SK-N-SH (cell line): Measurements from ENCODE around the gene TXNDC8. TPM values are rescaled to one million over a fixed set of nuclear protein-coding genes. Genes with fewer than 3 reads are reported as not detected.

Experiments
- CTCF ChIA-PET: fragments of 300-600, 350-600 bp; formaldehyde crosslinking; extraction: SDS; loops from one replicate; lab custom pipeline; 2021; lab: Yijun Ruan, JAX
- POLR2A ChIA-PET: fragments of 350-600 bp; sonication (Branson Sonifier 250); formaldehyde crosslinking; extraction: SDS; loops from one replicate; lab custom pipeline; 2020; ENCODE audit warnings: antibody characterized with exemption, inconsistent platforms; lab: Yijun Ruan, JAX
- DNase-seq: peaks from one replicate; pipeline ENCODE4 v3.0.0; 2012
- H2AFZ ChIP-seq: fragments of 200-600 bp; sonication (generic); 2 replicates; pipeline ENCODE4 v1.8.1; 2016; ENCODE audit warnings: antibody characterized with exemption, mild to moderate bottlenecking, low read depth
- H3F3A ChIP-seq: fragments of 200-600 bp; sonication (generic); replicated peaks from 2 replicates; pipeline ENCODE3; 2016; ENCODE audit warnings: antibody characterized with exemption, mild to moderate bottlenecking; ENCODE audit not compliant: insufficient read depth
- H3K27ac ChIP-seq, 2 experiments: fragments of 200-500 bp in 1 of 2; fragments of 200-600 bp in 1 of 2; sonication (Bioruptor generic) in 1 of 2; sonication (generic), shearing (Covaris generic) in 1 of 2; 2 replicates each; pipeline versions ENCODE4 v1.5.1 to v1.6.1; 2014 to 2016; ENCODE audit warnings: low read depth in 2 of 2, inconsistent platforms in 1 of 2, low read length in 1 of 2, mild to moderate bottlenecking in 1 of 2, mixed read lengths in 1 of 2
- H3K27me3 ChIP-seq: fragments of 200-600 bp; sonication (generic), shearing (Covaris generic); 2 replicates; pipeline ENCODE4 v1.6.1; 2016; ENCODE audit warnings: mixed run types; ENCODE audit not compliant: insufficient read depth
- H3K36me3 ChIP-seq, 2 experiments: fragments of 200-500 bp in 1 of 2; fragments of 200-600 bp in 1 of 2; sonication (Bioruptor generic) in 1 of 2; sonication (generic) in 1 of 2; replicated peaks in 1 of 2; 2 replicates each; pipeline versions ENCODE3 to v1.5.1; 2014 to 2016; ENCODE audit warnings: low read length in 1 of 2, mild to moderate bottlenecking in 1 of 2; ENCODE audit not compliant: insufficient read depth in 2 of 2, control insufficient read depth in 1 of 2
- H3K4me1 ChIP-seq, 2 experiments: fragments of 200-500 bp in 1 of 2; fragments of 200-600 bp in 1 of 2; sonication (Bioruptor generic) in 1 of 2; sonication (generic), shearing (Covaris generic) in 1 of 2; 2 replicates each; pipeline versions ENCODE4 v1.5.1 to v1.6.1; 2014 to 2016; ENCODE audit warnings: low read depth in 1 of 2, low read length in 1 of 2, mixed run types in 1 of 2; ENCODE audit not compliant: insufficient read depth in 2 of 2, control insufficient read depth in 1 of 2
- H3K4me2 ChIP-seq: fragments of 200-600 bp; sonication (generic), shearing (Covaris generic); 2 replicates; pipeline ENCODE4 v1.6.1; 2017; ENCODE audit warnings: mixed run types
- H3K4me3 ChIP-seq, 2 experiments: fragments of 200-500 bp in 1 of 2; fragments of 200-600 bp in 1 of 2; sonication (Bioruptor generic) in 1 of 2; sonication (generic), shearing (Covaris generic) in 1 of 2; 2 replicates each; pipeline versions ENCODE4 v1.5.1 to v1.8.1; 2014 to 2016; ENCODE audit warnings: low read depth in 2 of 2, inconsistent platforms in 1 of 2, low read length in 1 of 2, mild to moderate bottlenecking in 1 of 2, mixed read lengths in 1 of 2, moderate library complexity in 1 of 2
- H3K79me2 ChIP-seq: fragments of 200-600 bp; sonication (generic); 2 replicates; pipeline ENCODE4 v1.8.1; 2017; ENCODE audit warnings: mild to moderate bottlenecking; ENCODE audit not compliant: insufficient read depth
- H3K9ac ChIP-seq: fragments of 200-600 bp; sonication (generic); 2 replicates; pipeline ENCODE4 v1.6.1; 2017; ENCODE audit warnings: mixed run types
- H3K9me2 ChIP-seq: fragments of 200-600 bp; sonication (generic); 2 replicates; pipeline ENCODE4 v1.6.1; 2017; ENCODE audit warnings: mixed run types
- H3K9me3 ChIP-seq: fragments of 200-600 bp; sonication (generic); 2 replicates; pipeline ENCODE4 v1.6.1; 2017; ENCODE audit warnings: mixed run types, mild to moderate bottlenecking, moderate library complexity
- H4K20me1 ChIP-seq: fragments of 200-600 bp; sonication (generic); 2 replicates; pipeline ENCODE4 v1.6.1; 2017; ENCODE audit warnings: mild to moderate bottlenecking, mixed run types; ENCODE audit not compliant: insufficient read depth
- EP300 ChIP-seq, 2 experiments: IDR thresholded peaks; 2 replicates each; pipeline versions ENCODE4 v1.4.0 to v1.6.1; 2012; ENCODE audit warnings: borderline replicate concordance in 1 of 2, low read depth in 1 of 2, low read length in 1 of 2
- IRF3 ChIP-seq: fragments of 150-350 bp; IDR thresholded peaks from 2 replicates; pipeline ENCODE4 v1.6.1; 2016; ENCODE audit warnings: mild to moderate bottlenecking, low read depth, low read length
- MAX ChIP-seq: IDR thresholded peaks from 2 replicates; pipeline ENCODE4 v1.4.0; 2012; ENCODE audit warnings: low read depth
- MXI1 ChIP-seq: IDR thresholded peaks from 2 replicates; pipeline ENCODE4 v1.6.1; 2012; ENCODE audit warnings: mild to moderate bottlenecking, low read depth, low read length, improper control_type of control experiment
- NRF1 ChIP-seq: IDR thresholded peaks from 2 replicates; pipeline ENCODE4 v1.6.1; 2012; ENCODE audit warnings: low read depth, mild to moderate bottlenecking, low read length
- RCOR1 ChIP-seq: fragments of 150-350 bp; IDR thresholded peaks from 2 replicates; pipeline ENCODE4 v1.6.1; 2017; ENCODE audit warnings: antibody characterized with exemption, low read length
- REST ChIP-seq: IDR thresholded peaks from 2 replicates; pipeline ENCODE4 v1.6.1; 2012; ENCODE audit warnings: mild to moderate bottlenecking, low read depth, low read length, moderate library complexity
- SMC3 ChIP-seq: IDR thresholded peaks from 2 replicates; pipeline ENCODE4 v1.6.1; 2012; ENCODE audit warnings: low read depth, low read length, improper control_type of control experiment
- TAF1 ChIP-seq: IDR thresholded peaks from 2 replicates; pipeline ENCODE4 v1.6.1; 2012; ENCODE audit warnings: low read depth, mild to moderate bottlenecking, low read length, moderate library complexity, borderline replicate concordance
- WGBS: methylation state at CpG from one replicate; pipeline ENCODE4 v1.1.6; 2017; ENCODE audit warnings: low lambda C conversion rate; 5-methylcytosine and 5-hydroxymethylcytosine counted together
- polyA plus RNA-seq, 3 experiments: library from polyadenylated mRNA; depleted of rRNA; stranded (reverse); fragments of >200 nt; gene quantifications; 2 replicates each; pipeline ENCODE4 v1.2.3, GENCODE V29; 2012

TXNDC8 gene
- polyA plus RNA-seq, 1 of the 3 experiments (the other 2 are of a cell fraction), result not detected

GRCh38 chr9:110266795-110267194 lies 70.9 kb downstream of the TXNDC8 start:
- Histone ChIP-seq H3K4me1 (no peaks in the 10 kb centered on the region), H4K20me1 (no peaks in the 10 kb centered on the region), H3K79me2 (no peaks in the 10 kb centered on the region), H3K9ac (no peak overlapping the region), H3F3A (no peaks in the 10 kb centered on the region), H3K27ac (no peak overlapping the region), H3K9me2 (no peaks in the 10 kb centered on the region), H3K4me3 (no peak overlapping the region), H3K27me3 (no peaks in the 10 kb centered on the region), H3K4me2 (no peak overlapping the region), H3K9me3 (no peaks in the 10 kb centered on the region), H2AFZ (no peak overlapping the region), H3K36me3 (no peaks in the 10 kb centered on the region)
- TF ChIP-seq EP300 (IDR thresholded peaks at IDR 0.05; ENCODE audit: borderline replicate concordance in 1 of 2, low read depth in 1 of 2, low read length in 1 of 2), result no peak
- no peak for TF ChIP-seq RCOR1
- DNase-seq, result no peak
- CTCF ChIA-PET, result no interaction called here
- WGBS, result 63% methylated on average over 1 of the region's 1 CpG
- POLR2A ChIA-PET, result no interaction called here

- 86% methylated on average over 5 of the region's 5 CpGs for WGBS
- Histone ChIP-seq H4K20me1 (no peaks in the 10 kb centered on the region), H3K9me2 (no peaks in the 10 kb centered on the region), H3F3A (no peaks in the 10 kb centered on the region)
- TF ChIP-seq TAF1 (no peak), REST (no peak), MAX (no peak), NRF1 (no peak), MXI1 (no peak), IRF3 (no peak), SMC3 (no peak)
- TF ChIP-seq, all 33 proteins: peak for 0
- Histone ChIP-seq H3K9ac (no peak overlapping the region), H3K4me3 (no peak overlapping the region), H3K27ac (no peak overlapping the region), H3K79me2 (no peaks in the 10 kb centered on the region), H2AFZ (no peak overlapping the region), H3K27me3 (no peaks in the 10 kb centered on the region), H3K36me3 (no peaks in the 10 kb centered on the region), H3K4me2 (no peak overlapping the region), H3K9me3 (no peaks in the 10 kb centered on the region), H3K4me1 (peaks cover 12 to 20% of the 10 kb centered on the region in 2 experiments; a peak in 3 of 4 replicates)
- CTCF ChIA-PET, result no interaction called here
- POLR2A ChIA-PET, result no interaction called here
- no peak for DNase-seq
These were observed 76.0 kb downstream of the TXNDC8 start for GRCh38 chr9:110261632-110262031.
